GM23248 (cell line): ENCODE results near the gene SHROOM2. TPM values are rescaled to one million over a fixed set of nuclear protein-coding genes. Genes with fewer than 3 reads are reported as not detected.

Experiments
- DNase-seq: peaks from one replicate; pipeline ENCODE4 v3.0.0-alpha.2; 2015
- H2AFZ ChIP-seq: fragments of 200-600 bp; sonication (generic); 2 replicates; pipeline ENCODE4 v1.6.1; 2016; ENCODE audit warnings: antibody characterized with exemption
- H3F3A ChIP-seq: fragments of 200-600 bp; sonication (generic); 2 replicates; pipeline ENCODE4 v1.6.1; 2016; ENCODE audit warnings: mild to moderate bottlenecking, antibody characterized with exemption, mixed run types; ENCODE audit not compliant: insufficient read depth
- H3K27ac ChIP-seq: fragments of 200-600 bp; sonication (generic); 2 replicates; pipeline ENCODE4 v1.5.1; 2016; ENCODE audit warnings: mild to moderate bottlenecking
- H3K27me3 ChIP-seq: fragments of 200-600 bp; sonication (generic); replicated peaks from 2 replicates; pipeline ENCODE4 v1.6.1; 2016; ENCODE audit warnings: mild to moderate bottlenecking; ENCODE audit not compliant: insufficient read depth
- H3K36me3 ChIP-seq: fragments of 200-600 bp; sonication (generic); 2 replicates; pipeline ENCODE4 v1.6.1; 2016; ENCODE audit warnings: low read depth, mild to moderate bottlenecking
- H3K4me1 ChIP-seq: fragments of 200-600 bp; sonication (generic); 2 replicates; pipeline ENCODE4 v1.6.1; 2016; ENCODE audit warnings: mild to moderate bottlenecking; ENCODE audit not compliant: insufficient read depth
- H3K4me2 ChIP-seq: fragments of 200-600 bp; sonication (generic); one replicate; pipeline ENCODE4 v1.6.1; 2016; ENCODE audit warnings: mild to moderate bottlenecking; ENCODE audit not compliant: unreplicated experiment
- H3K4me3 ChIP-seq: fragments of 200-600 bp; sonication (generic); 2 replicates; pipeline ENCODE4 v1.5.1; 2016; ENCODE audit warnings: mild to moderate bottlenecking
- H3K79me2 ChIP-seq: fragments of 200-600 bp; sonication (generic); 2 replicates; pipeline ENCODE4 v1.6.1; 2016; ENCODE audit warnings: mild to moderate bottlenecking; ENCODE audit not compliant: insufficient read depth
- H3K9ac ChIP-seq: fragments of 200-600 bp; sonication (generic); 2 replicates; pipeline ENCODE4 v1.6.1; 2016; ENCODE audit warnings: mild to moderate bottlenecking
- H3K9me2 ChIP-seq: fragments of 200-600 bp; sonication (generic); 2 replicates; pipeline ENCODE4 v1.6.1; 2016; ENCODE audit warnings: mixed run types, mild to moderate bottlenecking, moderate library complexity; ENCODE audit not compliant: insufficient read depth
- H3K9me3 ChIP-seq: fragments of 200-600 bp; sonication (generic); one replicate; pipeline ENCODE4 v1.6.1; 2017; ENCODE audit warnings: low read depth
- H4K20me1 ChIP-seq: fragments of 200-600 bp; sonication (generic); 2 replicates; pipeline ENCODE4 v1.6.0; 2016; ENCODE audit not compliant: insufficient read depth
- EZH2 ChIP-seq: fragments of 200-600 bp; sonication (generic); IDR thresholded peaks from 2 replicates; pipeline ENCODE4 v1.6.1; 2018; ENCODE audit warnings: antibody characterized with exemption, mild to moderate bottlenecking; ENCODE audit not compliant: insufficient read depth, poor library complexity, severe bottlenecking
- EZH2phosphoT487 ChIP-seq: fragments of 200-600 bp; sonication (generic); IDR thresholded peaks from 2 replicates; pipeline ENCODE4 v1.6.1; 2018; ENCODE audit warnings: antibody characterized with exemption, moderate library complexity, mild to moderate bottlenecking, low read depth; ENCODE audit not compliant: insufficient read depth
- WGBS, 2 experiments: methylation state at CpG; one replicate each; pipeline ENCODE4 v1.1.6; 2015 to 2017; ENCODE audit warnings: low lambda C conversion rate in 2 of 2, low coverage in 1 of 2; ENCODE audit errors: missing lambda C conversion rate in 2 of 2; 5-methylcytosine and 5-hydroxymethylcytosine counted together
- in situ Hi-C: fragments of 300-500 bp; cut with MboI; formaldehyde crosslinking; loops from 2 replicates; pipeline ENCODE4 v1.15.0; 2020
- polyA plus RNA-seq: library from polyadenylated mRNA; unstranded; fragments of >200 nt; fragmentation: Nextera tagmentation; extraction: Ambion mirVana; gene quantifications from 2 replicates; pipeline ENCODE4 v1.2.1, GENCODE V29; 2016
- total RNA-seq: library from RNA; depleted of rRNA; stranded (reverse); fragments of >200 nt; shearing (Covaris generic); gene quantifications from 2 replicates; pipeline ENCODE4 v1.2.3, GENCODE V29; 2014

Gene SHROOM2
- total and polyA plus RNA-seq, 2 experiments from 2014 or later, result 0.22 to 0.63 TPM

DNA sequence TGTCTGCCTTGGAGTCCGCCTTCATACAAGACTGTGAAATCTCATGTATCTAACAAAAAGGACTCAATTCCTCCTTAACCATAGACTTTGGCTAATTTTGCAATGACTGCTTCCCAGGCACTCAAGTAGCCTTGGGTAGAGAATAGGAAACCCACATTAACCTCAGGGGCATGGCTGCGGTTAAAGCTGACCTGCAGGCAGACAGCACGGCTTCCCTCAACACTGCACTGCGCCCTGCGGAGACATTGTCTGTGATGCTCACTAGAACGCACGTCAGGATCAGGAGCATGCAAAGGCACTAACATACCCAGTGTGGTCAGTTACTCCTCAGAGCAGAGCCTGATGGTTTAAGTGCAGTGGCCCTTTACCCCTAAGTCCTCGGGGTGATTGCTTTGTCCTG is 10.3 kb upstream of the SHROOM2 start:
- no peak overlapping the region for H2AFZ ChIP-seq
- WGBS, 2 experiments, result 75 to 77% methylated on average over 8 of the region's 8 CpGs
- no peak overlapping the region for H3K9ac ChIP-seq
- no peak overlapping the region for H3K4me3 ChIP-seq
- TF ChIP-seq EZH2 (no peak), EZH2phosphoT487 (no peak)
- H3K9me3 ChIP-seq, result no peaks in the 10 kb centered on the region
- H3K9me2 ChIP-seq, result no peaks in the 10 kb centered on the region
- H3K4me1 ChIP-seq, result no peaks in the 10 kb centered on the region
- H3K4me2 ChIP-seq, result no peak overlapping the region
- no peaks in the 10 kb centered on the region for H3K27me3 ChIP-seq
- H4K20me1 ChIP-seq, result no peaks in the 10 kb centered on the region
- DNase-seq, result no peak
- no peaks in the 10 kb centered on the region for H3F3A ChIP-seq
- H3K79me2 ChIP-seq, result no peaks in the 10 kb centered on the region
- no peaks in the 10 kb centered on the region for H3K36me3 ChIP-seq
- in situ Hi-C loops, result no loop called here
- H3K27ac ChIP-seq, result no peak overlapping the region

DNA sequence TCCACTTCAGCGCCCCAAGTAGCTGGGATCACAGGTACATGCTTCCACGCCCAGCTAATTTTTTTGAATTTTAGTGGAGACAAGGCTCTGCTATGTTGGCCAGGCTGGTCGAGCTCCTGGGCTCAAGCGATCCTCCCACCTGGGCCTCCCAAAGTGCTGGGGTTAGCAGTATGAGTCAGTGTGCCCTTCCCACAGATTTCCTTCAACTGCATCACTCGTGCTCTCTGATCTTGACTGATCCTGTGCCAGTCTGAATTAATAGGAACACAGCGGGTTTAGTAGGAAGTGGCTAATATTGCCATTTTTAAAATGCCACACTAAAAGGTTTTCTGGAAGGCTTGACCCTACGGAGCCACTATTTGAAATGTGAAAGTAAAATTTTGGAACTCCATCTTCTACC is 4.3 kb upstream of the SHROOM2 start:
- H3K36me3 ChIP-seq, result no peaks in the 10 kb centered on the region
- TF ChIP-seq EZH2phosphoT487 (no peak), EZH2 (no peak)
- no peak overlapping the region for H3K9ac ChIP-seq
- 52 to 54% methylated on average over 7 of the region's 7 CpGs for WGBS, 2 experiments
- no peaks in the 10 kb centered on the region for H3K4me1 ChIP-seq
- peaks cover 11% of the 10 kb centered on the region; the same call in 1 of the 2 replicates for H3K27me3 ChIP-seq
- H3K79me2 ChIP-seq, result no peaks in the 10 kb centered on the region
- in situ Hi-C loops, result no loop called here
- H3K9me2 ChIP-seq, result no peaks in the 10 kb centered on the region
- H3K4me2 ChIP-seq, result no peak overlapping the region
- H3K9me3 ChIP-seq, result no peaks in the 10 kb centered on the region
- H3K4me3 ChIP-seq, result no peak overlapping the region
- H2AFZ ChIP-seq, result no peak overlapping the region
- DNase-seq, result no peak
- no peaks in the 10 kb centered on the region for H4K20me1 ChIP-seq
- H3K27ac ChIP-seq, result no peak overlapping the region
- no peaks in the 10 kb centered on the region for H3F3A ChIP-seq

DNA sequence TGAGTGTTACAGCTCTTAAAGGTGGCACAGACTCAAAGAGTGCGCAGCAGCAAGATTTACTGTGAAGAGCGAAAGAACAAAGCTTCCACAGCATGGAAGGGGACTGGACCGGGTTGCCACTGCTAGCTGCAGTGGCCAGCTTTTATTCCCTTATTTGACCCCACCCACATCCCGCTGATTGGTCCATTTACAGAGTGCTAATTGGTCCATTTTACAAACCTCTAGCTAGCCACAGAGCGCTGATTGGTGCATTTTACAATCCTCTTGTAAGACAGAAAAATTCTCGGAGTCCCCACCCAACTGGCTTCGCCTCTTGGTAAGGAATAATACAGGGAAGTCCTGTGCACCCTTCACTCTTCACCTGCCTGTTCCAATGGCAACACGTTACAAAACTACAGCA is 1.9 kb upstream of the SHROOM2 start:
- 74 to 78% methylated on average over 5 of the region's 8 CpGs for WGBS, 2 experiments

DNA sequence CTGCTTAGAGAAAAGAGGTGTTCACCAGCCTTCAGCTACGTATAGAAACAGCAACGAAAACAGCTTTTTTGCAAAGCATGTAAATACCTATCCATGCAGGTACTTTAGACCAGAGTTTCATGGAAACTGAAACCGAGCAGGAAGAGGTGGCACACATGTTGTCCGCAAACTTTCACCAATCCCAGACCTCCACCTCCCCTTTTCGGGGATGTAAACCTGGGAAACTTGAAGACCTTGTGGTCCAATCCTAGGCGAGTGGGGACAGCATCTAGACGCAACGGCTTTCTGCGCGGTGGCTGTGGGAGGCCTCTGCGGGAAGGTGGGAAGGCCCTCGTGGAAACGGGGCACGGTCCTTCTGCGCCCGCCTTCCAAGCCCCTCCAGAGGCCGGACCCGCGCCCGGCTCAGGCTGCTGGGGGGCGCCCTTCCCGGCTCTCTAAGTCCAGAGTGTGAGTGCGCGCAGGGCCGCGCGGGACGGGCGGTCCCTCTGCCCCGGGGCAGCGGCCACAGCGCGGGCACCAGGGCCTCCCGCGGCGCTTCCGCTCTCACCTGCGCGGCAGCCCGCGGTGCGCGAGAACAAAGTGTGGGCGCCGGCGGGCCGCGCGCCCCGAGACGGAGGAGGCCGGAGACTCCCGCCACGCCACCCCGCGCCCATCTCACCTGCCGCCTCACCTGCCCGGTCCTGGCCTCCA is 830 bp upstream of the SHROOM2 start:
- no peak overlapping the region for H3K4me2 ChIP-seq

More for the DNA sequence above, 1.9 kb upstream of the SHROOM2 start:
- no peak overlapping the region for H3K4me2 ChIP-seq
- H3K79me2 ChIP-seq, result no peaks in the 10 kb centered on the region
- no peak for DNase-seq
- no peak overlapping the region for H3K27ac ChIP-seq
- no peaks in the 10 kb centered on the region for H3K36me3 ChIP-seq
- in situ Hi-C loops, result no loop called here
- no peak overlapping the region for H3K4me3 ChIP-seq
- peaks cover 18% of the 10 kb centered on the region for H3K27me3 ChIP-seq
- no peaks in the 10 kb centered on the region for H3F3A ChIP-seq
- no peaks in the 10 kb centered on the region for H3K9me2 ChIP-seq
- no peaks in the 10 kb centered on the region for H4K20me1 ChIP-seq
- no peak overlapping the region for H2AFZ ChIP-seq
- H3K9ac ChIP-seq, result no peak overlapping the region
- no peak for TF ChIP-seq EZH2phosphoT487
- TF ChIP-seq EZH2, result no peak
- H3K4me1 ChIP-seq, result no peaks in the 10 kb centered on the region
- no peaks in the 10 kb centered on the region for H3K9me3 ChIP-seq

More for the DNA sequence above, 830 bp upstream of the SHROOM2 start:
- in situ Hi-C loops, result no loop called here
- Histone ChIP-seq H3K9me2 (no peaks in the 10 kb centered on the region), H3K4me1 (no peaks in the 10 kb centered on the region), H3K36me3 (no peaks in the 10 kb centered on the region), H3K27me3 (peaks cover 18% of the 10 kb centered on the region), H3F3A (no peaks in the 10 kb centered on the region), H2AFZ (no peak overlapping the region), H3K4me3 (no peak overlapping the region), H3K9ac (no peak overlapping the region), H3K79me2 (no peaks in the 10 kb centered on the region), H3K27ac (no peak overlapping the region), H3K9me3 (no peaks in the 10 kb centered on the region), H4K20me1 (no peaks in the 10 kb centered on the region)
- TF ChIP-seq EZH2phosphoT487 (no peak), EZH2 (no peak)
- no peak for DNase-seq
- WGBS, 2 experiments, result 11 to 18% methylated on average over 25 to 27 of the region's 58 CpGs
